EL (cell line): ENCODE results near the gene CLSTN3.
"Not testable (repeated sequence)": the region's sequence is repeated elsewhere in the genome, so short reads cannot be mapped to it uniquely, and the experiment has no call there.

ENCODE experiments used
- DNase-seq: peaks from one replicate; pipeline ENCODE4 v3.0.0-alpha.2; 2016

CLSTN3 gene

GRCh38 chr12:7154042-7154441 is 23.9 kb downstream of the CLSTN3 start:
- DNase-seq: no peak

- DNase-seq: no peak
Observed at GRCh38 chr12:7154901-7155470, 24.8 kb downstream of the CLSTN3 start.

GRCh38 chr12:7155471-7156034 is 25.4 kb downstream of the CLSTN3 start:
- no peak for DNase-seq

GRCh38 chr12:7156259-7157197 is 26.4 kb downstream of the CLSTN3 start:
- no peak for DNase-seq

- DNase-seq: no peak
Observed at GRCh38 chr12:7157391-7157790, 27.2 kb downstream of the CLSTN3 start.

GRCh38 chr12:7158781-7159609 is 28.8 kb downstream of the CLSTN3 start:
- no peak for DNase-seq

GRCh38 chr12:7160183-7160582 is 30.0 kb downstream of the CLSTN3 start:
- DNase-seq: no peak

- DNase-seq: no peak
Observed at GRCh38 chr12:7161327-7161726, 31.2 kb downstream of the CLSTN3 start.

- DNase-seq: no peak
Observed at GRCh38 chr12:7161811-7162210, 31.6 kb downstream of the CLSTN3 start.

GRCh38 chr12:7162691-7163114 is 32.5 kb downstream of the CLSTN3 start:
- peak; percentile 21 for DNase-seq

GRCh38 chr12:7169951-7170350 is 39.8 kb downstream of the CLSTN3 start:
- no peak for DNase-seq

- no peak for DNase-seq
Observed at GRCh38 chr12:7171854-7172253, 41.7 kb downstream of the CLSTN3 start.

- peak; percentile 70 for DNase-seq
Observed at GRCh38 chr12:7175493-7175892, 45.3 kb downstream of the CLSTN3 start.

- DNase-seq: no peak
Observed at GRCh38 chr12:7176595-7176994, 46.4 kb downstream of the CLSTN3 start.

- no peak for DNase-seq
Observed at GRCh38 chr12:7178481-7178880, 48.3 kb downstream of the CLSTN3 start.

- peak; percentile 40 for DNase-seq
Observed at GRCh38 chr12:7180685-7181084, 50.5 kb downstream of the CLSTN3 start.

GRCh38 chr12:7186058-7186457 is 55.9 kb downstream of the CLSTN3 start:
- not testable (repeated sequence) for DNase-seq

- peak; percentile 78 for DNase-seq
Observed at GRCh38 chr12:7188562-7189397, 58.6 kb downstream of the CLSTN3 start.

- DNase-seq: peak; percentile 91
Observed at GRCh38 chr12:7189398-7190267, 59.5 kb downstream of the CLSTN3 start, which contains the start of gene PEX5. Gene PEX5, plus strand, starts transcription at chr12:7189686. Its CDS starts 692 bp downstream, at chr12:7190378.

GRCh38 chr12:7190268-7191055 is 60.3 kb downstream of the CLSTN3 start:
- DNase-seq: peak; percentile 30
